ENCODE measurements around the gene NEK6. TPM values are rescaled to one million over a fixed set of nuclear protein-coding genes. Genes with fewer than 3 reads are reported as not detected.

Gene NEK6
- polyA plus RNA-seq, 1 experiment: 128 TPM

GRCh38 chr9:124372038-124372437 lies 114.3 kb downstream of the NEK6 start:
- DNase-seq (ENCODE audit: low read depth, low spot score): no peak
- Histone ChIP-seq H3K27me3 (ENCODE audit: control insufficient read depth, insufficient read depth, low read length) (no peaks in the 10 kb centered on the region), H3K9me3 (ENCODE audit: control insufficient read depth, insufficient read depth, low read length) (peaks cover 3% of the 10 kb centered on the region; the same call in 1 of the 2 replicates), H3K27ac (ENCODE audit: low read depth, low read length) (no peak overlapping the region), H3K4me3 (ENCODE audit: low read depth, low read length) (no peak overlapping the region)
- POLR2A ChIA-PET: interaction anchor here (2.8 kb wide), 1 partner anchor 20 kb away, joined by 8 read pairs; no protein-coding TSS in a partner anchor
- TF ChIP-seq, protein P1, sequence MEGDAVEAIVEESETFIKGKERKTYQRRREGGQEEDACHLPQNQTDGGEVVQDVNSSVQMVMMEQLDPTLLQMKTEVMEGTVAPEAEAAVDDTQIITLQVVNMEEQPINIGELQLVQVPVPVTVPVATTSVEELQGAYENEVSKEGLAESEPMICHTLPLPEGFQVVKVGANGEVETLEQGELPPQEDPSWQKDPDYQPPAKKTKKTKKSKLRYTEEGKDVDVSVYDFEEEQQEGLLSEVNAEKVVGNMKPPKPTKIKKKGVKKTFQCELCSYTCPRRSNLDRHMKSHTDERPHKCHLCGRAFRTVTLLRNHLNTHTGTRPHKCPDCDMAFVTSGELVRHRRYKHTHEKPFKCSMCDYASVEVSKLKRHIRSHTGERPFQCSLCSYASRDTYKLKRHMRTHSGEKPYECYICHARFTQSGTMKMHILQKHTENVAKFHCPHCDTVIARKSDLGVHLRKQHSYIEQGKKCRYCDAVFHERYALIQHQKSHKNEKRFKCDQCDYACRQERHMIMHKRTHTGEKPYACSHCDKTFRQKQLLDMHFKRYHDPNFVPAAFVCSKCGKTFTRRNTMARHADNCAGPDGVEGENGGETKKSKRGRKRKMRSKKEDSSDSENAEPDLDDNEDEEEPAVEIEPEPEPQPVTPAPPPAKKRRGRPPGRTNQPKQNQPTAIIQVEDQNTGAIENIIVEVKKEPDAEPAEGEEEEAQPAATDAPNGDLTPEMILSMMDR (IDR thresholded peaks at IDR 0.05; ENCODE audit: low read depth, low read length): no peak
- CTCF ChIA-PET: interaction anchor here (2.0 kb wide), 1 partner anchor 38 kb away, joined by 5 read pairs; no protein-coding TSS in a partner anchor

- H3K27me3 ChIP-seq (ENCODE audit: control insufficient read depth, insufficient read depth, low read length): no peaks in the 10 kb centered on the region
- CTCF ChIA-PET: no interaction called here
- POLR2A ChIA-PET: no interaction called here
- H3K9me3 ChIP-seq (ENCODE audit: control insufficient read depth, insufficient read depth, low read length): peaks cover 3% of the 10 kb centered on the region; the same call in 1 of the 2 replicates
- DNase-seq (ENCODE audit: low read depth, low spot score): no peak
- no peak overlapping the region for H3K27ac ChIP-seq (ENCODE audit: low read depth, low read length)
- TF ChIP-seq, protein P1 (IDR thresholded peaks at IDR 0.05; ENCODE audit: low read depth, low read length): no peak
- no peak overlapping the region for H3K4me3 ChIP-seq (ENCODE audit: low read depth, low read length)
Measured at GRCh38 chr9:124373386-124373785, 115.6 kb downstream of the NEK6 start.

DNA sequence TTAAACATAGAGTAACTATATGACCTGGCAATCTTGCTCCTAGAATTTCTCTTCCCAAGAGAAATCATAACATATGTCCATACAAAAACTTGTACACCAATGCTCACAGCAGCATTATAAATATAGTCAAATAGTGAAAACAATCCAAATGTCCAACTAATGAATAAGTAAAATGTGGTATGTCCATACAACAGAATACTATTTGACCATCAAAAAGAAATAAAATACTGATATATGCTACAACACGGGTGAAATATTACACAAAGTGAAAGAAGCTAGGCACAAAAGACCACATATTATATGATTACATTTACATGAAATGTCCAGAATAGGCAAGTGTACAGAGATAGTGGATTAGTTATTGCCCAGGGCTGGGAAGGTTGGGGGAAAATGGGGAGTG lies 116.1 kb downstream of the NEK6 start:
- Histone ChIP-seq H3K27ac (ENCODE audit: low read depth, low read length) (no peak overlapping the region), H3K4me3 (ENCODE audit: low read depth, low read length) (no peak overlapping the region), H3K9me3 (ENCODE audit: control insufficient read depth, insufficient read depth, low read length) (peaks cover 3% of the 10 kb centered on the region; the same call in 1 of the 2 replicates), H3K27me3 (ENCODE audit: control insufficient read depth, insufficient read depth, low read length) (no peaks in the 10 kb centered on the region)
- ChIA-PET POLR2A (no interaction called here), CTCF (interaction anchor here (1.1 kb wide), 1 partner anchor 13 kb away, joined by 3 read pairs; no protein-coding TSS in a partner anchor)
- DNase-seq (ENCODE audit: low read depth, low spot score): no peak
- TF ChIP-seq, protein P1 (IDR thresholded peaks at IDR 0.05; ENCODE audit: low read depth, low read length): no peak

- TF ChIP-seq, protein P1 (IDR thresholded peaks at IDR 0.05; ENCODE audit: low read depth, low read length): no peak
- ChIA-PET CTCF (interaction anchor here (1.5 kb wide), 1 partner anchor 12 kb away, joined by 5 read pairs; no protein-coding TSS in a partner anchor), POLR2A (interaction anchor here (0.6 kb wide), 1 partner anchor 16 kb away, joined by 3 read pairs; no protein-coding TSS in a partner anchor)
- DNase-seq (ENCODE audit: low read depth, low spot score): no peak
- H3K9me3 ChIP-seq (ENCODE audit: control insufficient read depth, insufficient read depth, low read length): peaks cover 3% of the 10 kb centered on the region; the same call in 1 of the 2 replicates
- no peak overlapping the region for H3K4me3 ChIP-seq (ENCODE audit: low read depth, low read length)
- H3K27ac ChIP-seq (ENCODE audit: low read depth, low read length): no peak overlapping the region
- no peaks in the 10 kb centered on the region for H3K27me3 ChIP-seq (ENCODE audit: control insufficient read depth, insufficient read depth, low read length)
Measured at GRCh38 chr9:124375726-124376125, 118.0 kb downstream of the NEK6 start.

- H3K9me3 ChIP-seq (ENCODE audit: control insufficient read depth, insufficient read depth, low read length): peaks cover 3% of the 10 kb centered on the region; the same call in 1 of the 2 replicates
- TF ChIP-seq, protein P1 (IDR thresholded peaks at IDR 0.05; ENCODE audit: low read depth, low read length): no peak
- no peak overlapping the region for H3K27ac ChIP-seq (ENCODE audit: low read depth, low read length)
- no peak overlapping the region for H3K4me3 ChIP-seq (ENCODE audit: low read depth, low read length)
- no peak for DNase-seq (ENCODE audit: low read depth, low spot score)
- ChIA-PET POLR2A (interaction anchor here (0.6 kb wide), 1 partner anchor 15 kb away, joined by 3 read pairs; no protein-coding TSS in a partner anchor), CTCF (interaction anchor here (1.5 kb wide), 1 partner anchor 11 kb away, joined by 5 read pairs; no protein-coding TSS in a partner anchor)
- no peaks in the 10 kb centered on the region for H3K27me3 ChIP-seq (ENCODE audit: control insufficient read depth, insufficient read depth, low read length)
Measured at GRCh38 chr9:124376329-124376728, 118.6 kb downstream of the NEK6 start.

Data from AG04450 (cell line).